ENCODE measurements around the gene POC1A. TPM values are rescaled to one million over a fixed set of nuclear protein-coding genes. Genes with fewer than 3 reads are reported as not detected.

POC1A gene
- polyA plus RNA-seq, 1 donor from 2014 or later = 1.3 TPM

DNA sequence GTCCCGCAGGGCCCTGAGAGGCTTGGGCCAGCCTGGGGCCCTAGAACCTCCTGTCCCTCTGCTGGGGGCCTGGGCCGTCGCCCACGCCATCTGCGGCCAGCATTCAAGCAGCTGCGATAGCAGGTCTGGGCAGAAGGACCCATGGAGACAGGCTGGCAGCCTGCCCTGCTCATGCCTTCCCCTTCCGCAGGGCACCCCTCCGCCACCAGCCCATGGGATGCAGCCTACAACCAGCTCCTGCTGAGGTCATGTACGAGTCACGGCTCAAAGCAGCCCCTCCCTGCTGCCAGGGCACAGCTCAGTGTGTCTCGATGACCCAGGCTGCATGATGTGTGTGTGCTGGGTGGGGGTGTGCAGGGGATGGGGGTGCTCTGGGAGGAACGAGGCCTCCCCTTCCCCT lies 125.7 kb downstream of the POC1A start:
- H3K79me2 ChIP-seq (replicated peaks; ENCODE audit: insufficient read depth, low read length) = no peaks in the 10 kb centered on the region
- H3K27me3 ChIP-seq (ENCODE audit: insufficient read depth, low read depth, low read length) = no peaks in the 10 kb centered on the region
- no peaks in the 10 kb centered on the region for H3F3A ChIP-seq (ENCODE audit: insufficient read depth, low read length, poor library complexity, severe bottlenecking)
- no peak overlapping the region for H3K4me3 ChIP-seq (ENCODE audit: low read length)
- TF ChIP-seq EZH2 (IDR thresholded peaks at IDR 0.05; ENCODE audit: borderline replicate concordance, insufficient read depth, low read length, poor library complexity, severe bottlenecking) = no peak
- TF ChIP-seq, protein P1, sequence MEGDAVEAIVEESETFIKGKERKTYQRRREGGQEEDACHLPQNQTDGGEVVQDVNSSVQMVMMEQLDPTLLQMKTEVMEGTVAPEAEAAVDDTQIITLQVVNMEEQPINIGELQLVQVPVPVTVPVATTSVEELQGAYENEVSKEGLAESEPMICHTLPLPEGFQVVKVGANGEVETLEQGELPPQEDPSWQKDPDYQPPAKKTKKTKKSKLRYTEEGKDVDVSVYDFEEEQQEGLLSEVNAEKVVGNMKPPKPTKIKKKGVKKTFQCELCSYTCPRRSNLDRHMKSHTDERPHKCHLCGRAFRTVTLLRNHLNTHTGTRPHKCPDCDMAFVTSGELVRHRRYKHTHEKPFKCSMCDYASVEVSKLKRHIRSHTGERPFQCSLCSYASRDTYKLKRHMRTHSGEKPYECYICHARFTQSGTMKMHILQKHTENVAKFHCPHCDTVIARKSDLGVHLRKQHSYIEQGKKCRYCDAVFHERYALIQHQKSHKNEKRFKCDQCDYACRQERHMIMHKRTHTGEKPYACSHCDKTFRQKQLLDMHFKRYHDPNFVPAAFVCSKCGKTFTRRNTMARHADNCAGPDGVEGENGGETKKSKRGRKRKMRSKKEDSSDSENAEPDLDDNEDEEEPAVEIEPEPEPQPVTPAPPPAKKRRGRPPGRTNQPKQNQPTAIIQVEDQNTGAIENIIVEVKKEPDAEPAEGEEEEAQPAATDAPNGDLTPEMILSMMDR (IDR thresholded peaks at IDR 0.05; ENCODE audit: poor library complexity, severe bottlenecking) = no peak
- TF ChIP-seq, protein P2, sequence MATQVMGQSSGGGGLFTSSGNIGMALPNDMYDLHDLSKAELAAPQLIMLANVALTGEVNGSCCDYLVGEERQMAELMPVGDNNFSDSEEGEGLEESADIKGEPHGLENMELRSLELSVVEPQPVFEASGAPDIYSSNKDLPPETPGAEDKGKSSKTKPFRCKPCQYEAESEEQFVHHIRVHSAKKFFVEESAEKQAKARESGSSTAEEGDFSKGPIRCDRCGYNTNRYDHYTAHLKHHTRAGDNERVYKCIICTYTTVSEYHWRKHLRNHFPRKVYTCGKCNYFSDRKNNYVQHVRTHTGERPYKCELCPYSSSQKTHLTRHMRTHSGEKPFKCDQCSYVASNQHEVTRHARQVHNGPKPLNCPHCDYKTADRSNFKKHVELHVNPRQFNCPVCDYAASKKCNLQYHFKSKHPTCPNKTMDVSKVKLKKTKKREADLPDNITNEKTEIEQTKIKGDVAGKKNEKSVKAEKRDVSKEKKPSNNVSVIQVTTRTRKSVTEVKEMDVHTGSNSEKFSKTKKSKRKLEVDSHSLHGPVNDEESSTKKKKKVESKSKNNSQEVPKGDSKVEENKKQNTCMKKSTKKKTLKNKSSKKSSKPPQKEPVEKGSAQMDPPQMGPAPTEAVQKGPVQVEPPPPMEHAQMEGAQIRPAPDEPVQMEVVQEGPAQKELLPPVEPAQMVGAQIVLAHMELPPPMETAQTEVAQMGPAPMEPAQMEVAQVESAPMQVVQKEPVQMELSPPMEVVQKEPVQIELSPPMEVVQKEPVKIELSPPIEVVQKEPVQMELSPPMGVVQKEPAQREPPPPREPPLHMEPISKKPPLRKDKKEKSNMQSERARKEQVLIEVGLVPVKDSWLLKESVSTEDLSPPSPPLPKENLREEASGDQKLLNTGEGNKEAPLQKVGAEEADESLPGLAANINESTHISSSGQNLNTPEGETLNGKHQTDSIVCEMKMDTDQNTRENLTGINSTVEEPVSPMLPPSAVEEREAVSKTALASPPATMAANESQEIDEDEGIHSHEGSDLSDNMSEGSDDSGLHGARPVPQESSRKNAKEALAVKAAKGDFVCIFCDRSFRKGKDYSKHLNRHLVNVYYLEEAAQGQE (IDR thresholded peaks at IDR 0.05; ENCODE audit: borderline replicate concordance) = no peak
- no peak for TF ChIP-seq EP300 (conservative IDR thresholded peaks at IDR 0.05; ENCODE audit: poor library complexity, severe bottlenecking)
- no peak for TF ChIP-seq SMC3 (conservative IDR thresholded peaks at IDR 0.05; ENCODE audit: poor library complexity)
- TF ChIP-seq RAD21 (conservative IDR thresholded peaks at IDR 0.05) = no peak
- H3K9me3 ChIP-seq (ENCODE audit: low read length) = no peaks in the 10 kb centered on the region
- H3K27ac ChIP-seq (ENCODE audit: low read length) = no peak overlapping the region
- no peaks in the 10 kb centered on the region for H4K20me1 ChIP-seq (ENCODE audit: insufficient read depth)
- H3K36me3 ChIP-seq (ENCODE audit: insufficient read depth, low read length) = no peaks in the 10 kb centered on the region
- no peaks in the 10 kb centered on the region for H3K9me2 ChIP-seq (ENCODE audit: insufficient read depth, low read length)
- no peak overlapping the region for H2AFZ ChIP-seq (ENCODE audit: low read depth, low read length)
- no peak overlapping the region for H3K4me2 ChIP-seq (ENCODE audit: low read length)
- H3K9ac ChIP-seq (ENCODE audit: low read length) = no peak overlapping the region

DNA sequence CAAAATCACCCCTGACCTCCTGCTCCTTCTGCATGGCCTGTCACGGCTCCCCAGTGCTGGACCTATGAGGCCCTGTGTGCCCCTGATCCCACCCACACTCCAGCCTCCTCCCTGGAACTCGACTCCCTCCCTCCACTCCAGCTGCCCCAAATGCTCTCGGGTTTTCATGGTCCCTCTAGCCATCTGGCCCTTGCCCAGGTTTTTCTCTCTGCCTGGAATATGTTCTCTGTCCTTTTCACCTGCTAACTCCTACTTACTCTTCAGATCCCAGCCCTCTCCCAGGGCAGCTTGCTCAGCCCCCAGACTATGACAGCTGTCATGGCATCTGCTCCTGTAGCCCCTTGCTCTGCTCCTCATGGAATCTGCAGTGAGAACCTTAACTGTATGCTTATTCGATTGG lies 128.2 kb downstream of the POC1A start:
- no peaks in the 10 kb centered on the region for H3K27me3 ChIP-seq (ENCODE audit: insufficient read depth, low read depth, low read length)
- H3K9ac ChIP-seq (ENCODE audit: low read length) = no peak overlapping the region
- H2AFZ ChIP-seq (ENCODE audit: low read depth, low read length) = no peak overlapping the region
- no peak overlapping the region for H3K4me2 ChIP-seq (ENCODE audit: low read length)
- H3K36me3 ChIP-seq (ENCODE audit: insufficient read depth, low read length) = no peaks in the 10 kb centered on the region
- no peaks in the 10 kb centered on the region for H3F3A ChIP-seq (ENCODE audit: insufficient read depth, low read length, poor library complexity, severe bottlenecking)
- H3K9me3 ChIP-seq (ENCODE audit: low read length) = no peaks in the 10 kb centered on the region
- H3K27ac ChIP-seq (ENCODE audit: low read length) = no peak overlapping the region
- no peak for TF ChIP-seq TAF1 (IDR thresholded peaks at IDR 0.05; ENCODE audit: low read depth)
- no peak for TF ChIP-seq MXI1 (conservative IDR thresholded peaks at IDR 0.05; ENCODE audit: poor library complexity, severe bottlenecking)
- TF ChIP-seq SMC3 (conservative IDR thresholded peaks at IDR 0.05; ENCODE audit: poor library complexity) = no peak
- TF ChIP-seq RAD21 (conservative IDR thresholded peaks at IDR 0.05) = no peak
- no peak for TF ChIP-seq EP300 (conservative IDR thresholded peaks at IDR 0.05; ENCODE audit: poor library complexity, severe bottlenecking)
- TF ChIP-seq, protein P2 (IDR thresholded peaks at IDR 0.05; ENCODE audit: borderline replicate concordance) = no peak
- TF ChIP-seq, protein P1 (IDR thresholded peaks at IDR 0.05; ENCODE audit: poor library complexity, severe bottlenecking) = no peak
- no peak for TF ChIP-seq EZH2 (IDR thresholded peaks at IDR 0.05; ENCODE audit: borderline replicate concordance, insufficient read depth, low read length, poor library complexity, severe bottlenecking)
- TF ChIP-seq POLR2AphosphoS5 (IDR thresholded peaks at IDR 0.05) = no peak
- H3K4me3 ChIP-seq (ENCODE audit: low read length) = no peak overlapping the region
- no peaks in the 10 kb centered on the region for H3K79me2 ChIP-seq (replicated peaks; ENCODE audit: insufficient read depth, low read length)
- no peaks in the 10 kb centered on the region for H3K9me2 ChIP-seq (ENCODE audit: insufficient read depth, low read length)
- H4K20me1 ChIP-seq (ENCODE audit: insufficient read depth) = no peaks in the 10 kb centered on the region

Data from neural cell (in vitro differentiated cells).